ENCODE data around the gene MAD2L2.

Gene MAD2L2

DNA sequence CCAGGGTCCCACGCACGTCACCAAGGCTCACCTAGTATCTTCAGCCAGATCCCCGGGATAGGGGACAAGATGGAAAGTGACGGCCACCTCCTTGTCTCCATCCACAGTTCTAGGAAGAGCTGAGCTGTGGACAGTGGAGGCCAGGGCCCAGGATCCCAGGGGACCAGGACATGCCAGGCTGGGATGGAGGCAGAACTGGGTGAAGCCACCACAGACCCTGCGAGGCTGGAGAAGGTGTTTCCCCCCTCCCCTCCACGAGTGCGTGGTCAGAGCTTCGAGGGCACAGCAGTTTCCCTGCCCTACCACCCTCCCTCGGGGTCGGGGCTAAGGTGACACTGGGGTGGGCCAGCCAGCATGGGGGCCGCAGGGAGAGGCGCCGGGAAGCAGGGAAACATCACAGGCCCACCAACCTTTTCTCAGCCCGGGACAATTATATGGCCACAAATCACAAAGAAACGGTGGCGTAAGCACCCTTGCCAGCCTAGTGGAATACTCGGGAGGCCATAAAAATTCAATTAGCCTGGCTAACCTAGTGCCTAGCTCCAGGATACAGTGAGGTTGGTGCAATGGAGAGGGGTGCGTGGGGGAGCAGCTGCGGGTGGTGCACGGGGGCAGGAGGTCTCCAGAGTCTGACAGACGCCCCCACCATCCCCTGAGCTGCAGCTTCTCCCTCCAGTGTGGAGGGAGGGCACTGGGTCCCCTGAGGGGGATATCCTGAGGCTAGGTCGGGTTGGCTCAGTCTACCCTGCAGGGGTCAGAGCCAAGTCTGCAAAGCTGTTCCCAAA, 23.9 kb upstream of the MAD2L2 start:
- DNase-seq (ENCODE audit: low read depth): no peak

- no peak for DNase-seq (ENCODE audit: low read depth)
These were observed 23.2 kb upstream of the MAD2L2 start for GRCh38 chr1:11704194-11704529.

DNA sequence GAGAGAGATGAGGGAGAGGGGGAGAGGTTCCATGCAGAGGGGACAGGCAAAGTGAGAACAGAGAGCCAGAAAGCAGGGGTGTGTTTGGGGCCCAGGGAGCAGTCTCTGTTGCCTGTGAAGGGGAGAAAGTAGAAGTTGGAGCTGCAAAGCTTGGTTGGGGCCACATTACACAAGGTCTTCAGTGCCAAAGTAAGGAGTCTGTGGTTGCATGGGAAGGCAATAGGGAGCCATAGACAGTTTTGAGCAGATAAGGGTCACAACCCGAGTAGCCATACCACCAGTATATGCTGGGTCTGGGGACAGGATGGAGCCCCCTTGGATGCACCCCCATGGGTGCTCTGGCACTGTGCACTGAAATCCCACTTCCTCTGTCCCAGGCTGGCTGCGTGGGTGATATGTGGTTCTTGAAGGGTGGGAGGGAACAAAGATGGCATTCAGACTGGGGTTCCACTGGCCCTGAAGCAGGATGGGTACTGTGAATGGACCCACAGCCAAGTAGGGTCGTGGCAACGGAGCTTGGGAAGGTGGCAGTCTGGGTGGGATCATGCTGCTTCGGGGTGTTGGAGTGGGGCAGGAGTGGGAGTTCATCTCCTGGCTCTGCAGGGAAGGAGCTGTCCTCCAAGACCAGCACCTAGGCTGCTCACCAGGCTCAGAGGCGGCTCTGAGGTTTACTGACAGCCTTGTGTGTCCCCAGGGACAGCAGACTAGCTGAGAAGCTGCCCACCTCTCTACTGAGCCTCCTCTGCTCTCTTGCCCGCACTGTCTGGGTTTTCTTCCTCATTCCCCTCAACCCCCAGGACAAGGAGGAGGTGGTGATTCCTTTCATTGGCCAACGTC, 22.6 kb upstream of the MAD2L2 start:
- no peak for DNase-seq (ENCODE audit: low read depth)

- no peak for DNase-seq (ENCODE audit: low read depth)
These were observed 21.2 kb upstream of the MAD2L2 start for GRCh38 chr1:11701981-11702803.

GRCh38 chr1:11701551-11701961, 20.6 kb upstream of the MAD2L2 start:
- DNase-seq (ENCODE audit: low read depth): no peak

GRCh38 chr1:11700601-11701467, 19.9 kb upstream of the MAD2L2 start:
- DNase-seq (ENCODE audit: low read depth): no peak

- no peak for DNase-seq (ENCODE audit: low read depth)
These were observed 16.9 kb upstream of the MAD2L2 start for GRCh38 chr1:11697893-11698210.

GRCh38 chr1:11697188-11697892, 16.4 kb upstream of the MAD2L2 start:
- no peak for DNase-seq (ENCODE audit: low read depth)

- no peak for DNase-seq (ENCODE audit: low read depth)
These were observed 14.9 kb upstream of the MAD2L2 start for GRCh38 chr1:11695861-11696260.

- no peak for DNase-seq (ENCODE audit: low read depth)
These were observed 13.0 kb upstream of the MAD2L2 start for GRCh38 chr1:11693917-11694316.

DNA sequence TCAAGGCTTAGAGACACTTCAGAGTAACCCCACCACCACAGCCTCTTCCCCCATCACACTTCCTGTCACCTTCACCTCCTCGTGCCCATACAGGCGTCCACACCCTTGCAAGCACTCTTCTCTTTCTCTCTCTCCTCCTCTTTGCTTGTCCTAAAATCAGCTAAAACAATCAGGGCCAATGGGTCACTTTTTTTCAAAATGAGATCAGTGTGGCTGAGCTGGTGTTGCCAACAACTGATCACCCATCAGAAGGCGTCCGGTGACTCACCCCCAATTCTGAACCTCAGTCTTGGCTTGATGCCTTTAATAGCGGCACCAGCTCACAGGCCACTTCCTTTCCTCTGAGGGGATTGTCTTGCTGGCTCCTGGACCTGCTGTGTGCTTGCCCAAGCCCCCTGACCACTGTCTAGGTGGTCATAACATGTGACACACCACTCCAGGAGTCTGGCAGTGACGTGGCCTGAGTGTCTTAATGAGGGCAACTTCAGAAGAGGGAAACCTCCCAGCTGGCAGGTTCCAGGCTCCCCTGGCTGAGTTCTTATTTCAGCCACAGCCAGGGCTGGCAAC, 12.2 kb upstream of the MAD2L2 start:
- DNase-seq (ENCODE audit: low read depth): no peak

- DNase-seq (ENCODE audit: low read depth): no peak
These were observed 11.2 kb upstream of the MAD2L2 start for GRCh38 chr1:11691928-11692711.

- DNase-seq (ENCODE audit: low read depth): no peak
These were observed 10.5 kb upstream of the MAD2L2 start, which contains the start of gene DRAXIN for GRCh38 chr1:11691302-11691914. Gene DRAXIN (plus strand): TSS chr1:11691710. CDS start chr1:11706259, 14,549 bp downstream.

- no peak for DNase-seq (ENCODE audit: low read depth)
These were observed 9.7 kb upstream of the MAD2L2 start for GRCh38 chr1:11690397-11691301.

DNA sequence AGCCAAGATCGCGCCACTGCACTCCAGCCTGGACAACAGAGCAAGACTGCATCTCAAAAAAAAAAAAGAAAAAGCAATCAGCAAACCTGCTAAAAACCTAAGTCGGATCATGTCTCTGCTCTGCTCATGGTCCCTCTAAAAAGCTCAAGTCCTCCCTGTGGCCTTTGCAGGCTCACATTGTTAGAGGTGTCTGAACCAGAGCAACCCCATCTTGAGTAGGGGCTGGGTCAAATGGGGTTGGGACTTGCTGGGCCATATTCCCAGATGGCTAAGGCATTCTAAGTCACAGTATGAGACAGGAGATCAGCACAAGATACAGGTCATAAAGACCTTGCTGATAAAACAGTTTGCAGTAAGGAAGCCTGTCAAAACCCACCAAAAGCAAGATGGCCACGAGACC, 7.6 kb upstream of the MAD2L2 start:
- no peak for DNase-seq (ENCODE audit: low read depth)

GRCh38 chr1:11685210-11685752, 4.3 kb upstream of the MAD2L2 start:
- DNase-seq (ENCODE audit: low read depth): no peak

GRCh38 chr1:11684070-11684469, 3.1 kb upstream of the MAD2L2 start:
- no peak for DNase-seq (ENCODE audit: low read depth)

GRCh38 chr1:11682799-11683198, 1.9 kb upstream of the MAD2L2 start:
- DNase-seq (ENCODE audit: low read depth): no peak

Measured in stimulated activated CD8-positive, alpha-beta memory T cell treated with anti-CD3 and anti-CD28 coated beads, Interleukin-15, amount 100 ng/mL, for 24 hours (primary cell).